Measurements from ENCODE around the gene ABLIM2.

DNA sequence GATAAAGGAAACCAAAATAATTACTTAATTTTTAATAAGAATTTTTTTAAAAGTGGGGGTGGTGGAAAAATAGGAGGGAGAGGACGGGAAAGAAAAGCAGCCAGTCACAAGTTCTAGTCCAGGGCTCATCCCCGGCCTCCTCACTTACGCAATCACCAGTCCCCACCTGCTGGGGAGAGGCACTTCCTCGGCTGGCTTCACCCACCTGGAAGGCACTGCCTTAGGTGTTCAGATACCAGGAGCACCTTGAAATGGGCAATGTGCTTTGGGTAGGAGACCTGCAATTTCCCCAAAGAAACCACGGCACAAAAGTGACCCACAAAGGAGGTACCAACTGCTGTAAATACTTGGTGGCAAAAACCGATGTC, 242.8 kb downstream of the ABLIM2 start:
- TF ChIP-seq CTCF (conservative IDR thresholded peaks at IDR 0.05; ENCODE audit: low read depth in 2 of 2) (peak in 1 of 2 experiments; percentile 30; a peak in 1 of 4 replicates), EZH2 (IDR thresholded peaks at IDR 0.05; ENCODE audit: low read depth, unreplicated experiment) (no peak), POLR2AphosphoS5 (IDR thresholded peaks at IDR 0.05; ENCODE audit: low read depth) (no peak), EZH2phosphoT487 (IDR thresholded peaks at IDR 0.05; ENCODE audit: unreplicated experiment) (no peak), JUNB (IDR thresholded peaks at IDR 0.05; ENCODE audit: unreplicated experiment) (no peak), ZNF331 (CRISPR knock-in tag; IDR thresholded peaks at IDR 0.05; ENCODE audit: low read depth) (no peak), NANOG (IDR thresholded peaks at IDR 0.05; ENCODE audit: borderline replicate concordance) (no peak), CREB1 (CRISPR knock-in tag; IDR thresholded peaks at IDR 0.05; ENCODE audit: low read depth) (no peak), ZNF114 (CRISPR knock-in tag; IDR thresholded peaks at IDR 0.05) (no peak), REST (IDR thresholded peaks at IDR 0.05; ENCODE audit: unreplicated experiment) (no peak), STAT1 (IDR thresholded peaks at IDR 0.05; ENCODE audit: unreplicated experiment) (no peak)
- TF ChIP-seq, protein P1, sequence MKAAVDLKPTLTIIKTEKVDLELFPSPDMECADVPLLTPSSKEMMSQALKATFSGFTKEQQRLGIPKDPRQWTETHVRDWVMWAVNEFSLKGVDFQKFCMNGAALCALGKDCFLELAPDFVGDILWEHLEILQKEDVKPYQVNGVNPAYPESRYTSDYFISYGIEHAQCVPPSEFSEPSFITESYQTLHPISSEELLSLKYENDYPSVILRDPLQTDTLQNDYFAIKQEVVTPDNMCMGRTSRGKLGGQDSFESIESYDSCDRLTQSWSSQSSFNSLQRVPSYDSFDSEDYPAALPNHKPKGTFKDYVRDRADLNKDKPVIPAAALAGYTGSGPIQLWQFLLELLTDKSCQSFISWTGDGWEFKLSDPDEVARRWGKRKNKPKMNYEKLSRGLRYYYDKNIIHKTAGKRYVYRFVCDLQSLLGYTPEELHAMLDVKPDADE (IDR thresholded peaks at IDR 0.05): no peak
